Mesodermal cell (in vitro differentiated cells): ENCODE results near the gene NEK2.

Source experiments
- H3K27ac ChIP-seq: 2 replicates; pipeline ENCODE4 v1.7.0; 2013; ENCODE audit warnings: mild to moderate bottlenecking, low read depth, low read length, moderate library complexity; ENCODE audit not compliant: severe bottlenecking
- H3K36me3 ChIP-seq: 2 replicates; pipeline ENCODE4 v1.7.1; 2013; ENCODE audit warnings: mild to moderate bottlenecking, low read length, moderate library complexity; ENCODE audit not compliant: control insufficient read depth, insufficient read depth
- H3K4me1 ChIP-seq: one replicate; pipeline ENCODE4 v1.7.1; 2013; ENCODE audit warnings: mild to moderate bottlenecking, low read length; ENCODE audit not compliant: insufficient read depth, control insufficient read depth, poor library complexity, severe bottlenecking
- H3K4me3 ChIP-seq: 2 replicates; pipeline ENCODE4 v1.7.0; 2013; ENCODE audit warnings: low read length, control low read depth, mild to moderate bottlenecking; ENCODE audit not compliant: insufficient read depth, poor library complexity, severe bottlenecking; ENCODE audit errors: extremely low read depth
- H3K9me3 ChIP-seq: 2 replicates; pipeline ENCODE4 v1.7.1; 2013; ENCODE audit warnings: mild to moderate bottlenecking, low read length, moderate library complexity; ENCODE audit not compliant: control insufficient read depth
- WGBS, 2 experiments: methylation state at CpG; one replicate each; pipeline ENCODE4 v1.1.5; 2013; ENCODE audit warnings: missing lambda C conversion rate in 2 of 2; ENCODE audit not compliant: insufficient coverage in 2 of 2; 5-methylcytosine and 5-hydroxymethylcytosine counted together

NEK2 gene

GRCh38 chr1:211619033-211619996 lies 56.1 kb downstream of the NEK2 start:
- WGBS, 2 experiments = 84 to 96% methylated on average over 6 to 8 of the region's 8 CpGs

GRCh38 chr1:211616965-211617297 lies 58.5 kb downstream of the NEK2 start:
- Histone ChIP-seq H3K36me3 (no peaks in the 10 kb centered on the region), H3K9me3 (no peaks in the 10 kb centered on the region), H3K4me1 (peaks cover 2% of the 10 kb centered on the region), H3K27ac (peak overlapping the region; percentile 12), H3K4me3 (no peak overlapping the region)
- WGBS, 2 experiments = 97 to 100% methylated on average over 3 to 4 of the region's 5 CpGs

More at GRCh38 chr1:211619033-211619996, 56.1 kb downstream of the NEK2 start:
- no peak overlapping the region for H3K27ac ChIP-seq
- no peaks in the 10 kb centered on the region for H3K36me3 ChIP-seq
- no peak overlapping the region for H3K4me3 ChIP-seq
- H3K9me3 ChIP-seq = no peaks in the 10 kb centered on the region
- H3K4me1 ChIP-seq = peaks cover 2% of the 10 kb centered on the region

DNA sequence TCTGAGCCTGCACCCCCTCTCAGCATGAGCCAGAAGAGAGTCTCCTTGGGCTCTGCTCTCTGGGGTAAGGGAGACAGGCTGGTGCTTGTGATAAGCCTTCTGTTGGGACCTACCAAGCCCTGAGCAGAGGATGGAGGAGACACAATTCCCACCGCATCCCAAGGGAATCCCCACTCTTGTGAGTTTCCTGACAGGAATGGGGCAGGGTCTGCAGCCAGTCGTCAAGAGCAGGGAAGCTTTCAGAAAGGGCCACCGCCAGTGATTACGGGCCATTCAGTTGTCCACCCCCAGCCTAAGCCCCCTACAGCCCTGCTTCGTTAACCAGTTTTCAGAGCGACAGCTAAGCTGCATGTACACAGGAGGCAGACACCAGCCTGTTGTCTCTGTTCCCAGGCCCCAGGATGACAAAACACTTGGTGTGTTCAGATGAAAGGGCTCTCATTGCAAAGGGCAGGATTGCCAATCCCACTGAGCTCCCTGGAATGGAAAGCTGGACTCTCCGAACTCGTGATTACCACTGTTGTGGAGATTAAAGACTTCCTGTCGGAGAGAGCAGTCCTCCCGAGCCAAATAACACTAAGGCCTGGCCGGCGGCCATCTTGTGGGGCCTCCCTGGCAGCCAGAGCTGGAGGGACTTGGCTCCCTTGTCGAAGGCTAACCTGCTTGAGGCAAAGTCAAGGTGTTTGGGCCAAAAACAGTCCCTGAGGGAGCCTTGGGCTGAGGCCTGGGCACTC lies 59.0 kb downstream of the NEK2 start:
- Histone ChIP-seq H3K27ac (peak overlapping the region; percentile 12), H3K36me3 (no peaks in the 10 kb centered on the region), H3K4me1 (peaks cover 2% of the 10 kb centered on the region), H3K4me3 (no peak overlapping the region), H3K9me3 (no peaks in the 10 kb centered on the region)
- WGBS, 2 experiments = 89 to 91% methylated on average over 13 of the region's 13 CpGs

- 96% methylated on average over 11 of the region's 11 CpGs for WGBS, 2 experiments
- Histone ChIP-seq H3K9me3 (no peaks in the 10 kb centered on the region), H3K4me1 (peaks cover 2% of the 10 kb centered on the region), H3K36me3 (no peaks in the 10 kb centered on the region), H3K27ac (no peak overlapping the region), H3K4me3 (no peak overlapping the region)
Measured at GRCh38 chr1:211614615-211615014, 60.8 kb downstream of the NEK2 start.

DNA sequence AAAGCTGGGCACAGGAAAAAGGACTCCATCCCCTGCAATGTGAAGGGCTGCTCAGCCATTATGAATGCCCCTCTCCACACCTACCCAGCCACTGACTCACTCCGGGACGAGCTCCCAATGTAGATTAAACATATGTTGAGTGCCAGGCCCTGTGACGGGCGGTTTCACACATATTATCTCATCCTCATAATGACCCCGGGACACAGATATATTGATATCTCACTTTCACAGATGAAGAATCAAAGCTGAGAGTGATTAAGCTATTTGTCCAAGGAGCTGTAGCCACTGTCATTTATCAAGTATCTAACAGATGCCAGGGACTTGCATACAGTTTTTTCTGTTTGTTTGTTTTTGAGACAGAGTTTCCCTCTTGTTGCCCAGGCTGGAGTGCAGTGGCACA lies 61.5 kb downstream of the NEK2 start:
- H3K27ac ChIP-seq = no peak overlapping the region
- no peaks in the 10 kb centered on the region for H3K9me3 ChIP-seq
- WGBS, 2 experiments = 83 to 100% methylated on average over 1 to 3 of the region's 5 CpGs
- no peak overlapping the region for H3K4me3 ChIP-seq
- peaks cover 2% of the 10 kb centered on the region for H3K4me1 ChIP-seq
- no peaks in the 10 kb centered on the region for H3K36me3 ChIP-seq

GRCh38 chr1:211613108-211613947 lies 62.1 kb downstream of the NEK2 start:
- peak overlapping the region; percentile 33 for H3K27ac ChIP-seq
- H3K4me3 ChIP-seq = no peak overlapping the region
- 77 to 90% methylated on average over 5 to 8 of the region's 8 CpGs for WGBS, 2 experiments
- H3K9me3 ChIP-seq = no peaks in the 10 kb centered on the region
- H3K36me3 ChIP-seq = no peaks in the 10 kb centered on the region
- peaks cover 2% of the 10 kb centered on the region for H3K4me1 ChIP-seq

GRCh38 chr1:211612786-211613107 lies 62.7 kb downstream of the NEK2 start:
- peak overlapping the region; percentile 33 for H3K27ac ChIP-seq
- 93 to 94% methylated on average over 2 to 5 of the region's 6 CpGs for WGBS, 2 experiments
- H3K4me1 ChIP-seq = peaks cover 2% of the 10 kb centered on the region
- no peaks in the 10 kb centered on the region for H3K9me3 ChIP-seq
- no peaks in the 10 kb centered on the region for H3K36me3 ChIP-seq
- no peak overlapping the region for H3K4me3 ChIP-seq
